NCI-H345 treated with DMSO at 0.1 percent for 48 hours (cell line): Measurements from ENCODE around the gene PHYH.
"Not testable (repeated sequence)": the region's sequence is repeated elsewhere in the genome, so short reads cannot be mapped to it uniquely, and the experiment has no call there.

Source experiments
- DNase-seq: peaks from one replicate; lab custom pipeline; 2025; ENCODE audit not compliant: unreplicated experiment; lab: John Stamatoyannopoulos, UW

The PHYH gene

GRCh38 chr10:13321576-13321975 lies 21.7 kb upstream of the PHYH start:
- DNase-seq: no peak

GRCh38 chr10:13319166-13319565 lies 19.3 kb upstream of the PHYH start:
- no peak for DNase-seq

GRCh38 chr10:13317474-13317873 lies 17.6 kb upstream of the PHYH start:
- DNase-seq: no peak

GRCh38 chr10:13316635-13317311 lies 16.9 kb upstream of the PHYH start:
- DNase-seq: no peak

GRCh38 chr10:13315361-13315760 lies 15.5 kb upstream of the PHYH start:
- no peak for DNase-seq

GRCh38 chr10:13311177-13311575 lies 11.3 kb upstream of the PHYH start:
- DNase-seq: no peak

- DNase-seq: no peak
These were observed 10.8 kb upstream of the PHYH start for GRCh38 chr10:13310518-13311176.

GRCh38 chr10:13309792-13310191 lies 9.9 kb upstream of the PHYH start:
- no peak for DNase-seq

- no peak for DNase-seq
These were observed 8.2 kb upstream of the PHYH start for GRCh38 chr10:13308096-13308495.

GRCh38 chr10:13306103-13306502 lies 6.2 kb upstream of the PHYH start:
- DNase-seq: no peak

- DNase-seq: no peak
These were observed 3.1 kb upstream of the PHYH start for GRCh38 chr10:13302821-13303555.

GRCh38 chr10:13298748-13299436 lies 972 bp downstream of the PHYH start:
- no peak for DNase-seq

- DNase-seq: no peak
These were observed 3.4 kb downstream of the PHYH start for GRCh38 chr10:13296476-13296875.

GRCh38 chr10:13294784-13295183 lies 5.1 kb downstream of the PHYH start:
- DNase-seq: no peak

- no peak for DNase-seq
These were observed 7.8 kb downstream of the PHYH start for GRCh38 chr10:13291821-13292773.

GRCh38 chr10:13291061-13291460 lies 8.8 kb downstream of the PHYH start:
- DNase-seq: no peak

GRCh38 chr10:13284050-13284449 lies 15.8 kb downstream of the PHYH start:
- DNase-seq: no peak

- not testable (repeated sequence) for DNase-seq
These were observed 17.5 kb downstream of the PHYH start for GRCh38 chr10:13282348-13282747.

- DNase-seq: no peak
These were observed 23.0 kb downstream of the PHYH start for GRCh38 chr10:13276749-13277365.

- not testable (repeated sequence) for DNase-seq
These were observed 23.7 kb downstream of the PHYH start for GRCh38 chr10:13276146-13276545.
